ENCODE measurements around the gene PI3. TPM values are rescaled to one million over a fixed set of nuclear protein-coding genes. Genes with fewer than 3 reads are reported as not detected.

PI3 gene
- total and polyA plus RNA-seq, 4 donors: not detected

- Histone ChIP-seq H3K27me3 (ENCODE audit: control insufficient read depth in 4 of 4, insufficient read depth in 4 of 4, low read length in 3 of 4) (peaks cover 0 to 4% (median under 1%) of the 10 kb centered on the region in 4 donors), H3K9ac (ENCODE audit: low read depth in 1 of 2, low read length in 2 of 2) (no peak overlapping the region), H3K36me3 (ENCODE audit: control insufficient read depth in 4 of 4, insufficient read depth in 3 of 4, low read depth in 1 of 4, low read length in 3 of 4) (no peaks in the 10 kb centered on the region), H3K9me3 (ENCODE audit: control insufficient read depth in 4 of 4, low read length in 3 of 4) (peaks cover 0 to 6% (median 5%) of the 10 kb centered on the region in 4 donors), H3K4me1 (ENCODE audit: control insufficient read depth in 4 of 4, insufficient read depth in 4 of 4, low read length in 3 of 4) (no peaks in the 10 kb centered on the region), H3K4me3 (ENCODE audit: low read depth in 1 of 3, low read length in 3 of 3) (no peak overlapping the region), H3K27ac (ENCODE audit: low read depth in 1 of 2, low read length in 2 of 2) (no peak overlapping the region)
- DNase-seq (ENCODE audit: low spot score): no peak
- TF ChIP-seq JUND (IDR thresholded peaks at IDR 0.05) (no peak), MAX (IDR thresholded peaks at IDR 0.05) (no peak), REST (IDR thresholded peaks at IDR 0.05) (no peak), YY1 (IDR thresholded peaks at IDR 0.05) (no peak), ZBTB33 (IDR thresholded peaks at IDR 0.05) (no peak), CTCF (IDR thresholded peaks at IDR 0.05; ENCODE audit: low read depth, low read length, missing input control) (no peak), RAD21 (IDR thresholded peaks at IDR 0.05) (no peak), RXRA (IDR thresholded peaks at IDR 0.05) (no peak), ATF3 (IDR thresholded peaks at IDR 0.05) (no peak), HNF4A (conservative IDR thresholded peaks at IDR 0.05) (no peak), NR2F2 (IDR thresholded peaks at IDR 0.05) (no peak), EGR1 (IDR thresholded peaks at IDR 0.05; ENCODE audit: low read depth in 2 of 2) (no peak), TAF1 (conservative IDR thresholded peaks at IDR 0.05) (no peak), HNF4G (IDR thresholded peaks at IDR 0.05) (no peak)
- 54% methylated on average over 1 of the region's 1 CpG for WGBS
Observed at GRCh38 chr20:45163083-45163803, 11.5 kb upstream of the PI3 start.

- no peak overlapping the region for H3K27ac ChIP-seq (ENCODE audit: low read depth in 1 of 2, low read length in 2 of 2)
- no peaks in the 10 kb centered on the region for H3K36me3 ChIP-seq (ENCODE audit: control insufficient read depth in 4 of 4, insufficient read depth in 3 of 4, low read depth in 1 of 4, low read length in 3 of 4)
- WGBS: 68% methylated on average over 1 of the region's 1 CpG
- no peak overlapping the region for H3K4me3 ChIP-seq (ENCODE audit: low read depth in 1 of 3, low read length in 3 of 3)
- DNase-seq (ENCODE audit: low spot score): no peak
- TF ChIP-seq EGR1 (IDR thresholded peaks at IDR 0.05; ENCODE audit: low read depth in 2 of 2) (no peak), RAD21 (IDR thresholded peaks at IDR 0.05) (no peak), HNF4G (IDR thresholded peaks at IDR 0.05) (no peak), FOXA2 (IDR thresholded peaks at IDR 0.05) (no peak), ATF3 (IDR thresholded peaks at IDR 0.05) (no peak), REST (IDR thresholded peaks at IDR 0.05) (no peak), NR2F2 (IDR thresholded peaks at IDR 0.05) (no peak), HNF4A (conservative IDR thresholded peaks at IDR 0.05) (no peak), CTCF (IDR thresholded peaks at IDR 0.05; ENCODE audit: low read depth, low read length, missing input control) (no peak), RXRA (IDR thresholded peaks at IDR 0.05) (no peak)
- H3K9ac ChIP-seq (ENCODE audit: low read depth in 1 of 2, low read length in 2 of 2): no peak overlapping the region
- H3K9me3 ChIP-seq (ENCODE audit: control insufficient read depth in 4 of 4, low read length in 3 of 4): peaks cover 0 to 4% (median 2%) of the 10 kb centered on the region in 4 donors
- H3K27me3 ChIP-seq (ENCODE audit: control insufficient read depth in 4 of 4, insufficient read depth in 4 of 4, low read length in 3 of 4): peaks cover 0 to 4% (median under 1%) of the 10 kb centered on the region in 4 donors
- no peaks in the 10 kb centered on the region for H3K4me1 ChIP-seq (ENCODE audit: control insufficient read depth in 4 of 4, insufficient read depth in 4 of 4, low read length in 3 of 4)
Observed at GRCh38 chr20:45164906-45165305, 9.8 kb upstream of the PI3 start.
